WTC11 (cell line): Measurements from ENCODE around the gene RNF40. TPM values are rescaled to one million over a fixed set of nuclear protein-coding genes. Genes with fewer than 3 reads are reported as not detected.

Source experiments
- ATAC-seq: fragments of 200-7000 bp; cut with Tn5 transposase; 2 replicates; pipeline ENCODE4 v1.10.0; 2021; ENCODE audit warnings: mild to moderate bottlenecking, moderate library complexity
- CTCF ChIA-PET: fragments of 300-600 bp; sonication (Branson Sonifier 250); formaldehyde crosslinking; loops from one replicate; lab custom pipeline; 2021; ENCODE audit warnings: antibody characterized with exemption; lab: Charles Lee
- POLR2A ChIA-PET: fragments of 350-600 bp; sonication (Branson Sonifier 250); formaldehyde crosslinking; loops from one replicate; lab custom pipeline; 2021; ENCODE audit warnings: antibody characterized with exemption; lab: Charles Lee
- DNase-seq: peaks from one replicate; pipeline ENCODE4 v3.0.0; 2021; ENCODE audit warnings: low spot score
- H3K27ac Mint-ChIP-seq: 2 replicates; pipeline ENCODE4 v1.8.0; 2021; ENCODE audit warnings: mixed read lengths
- H3K27me3 Mint-ChIP-seq: 2 replicates; pipeline ENCODE4 v1.8.0; 2021; ENCODE audit warnings: low read depth, mild to moderate bottlenecking, moderate library complexity, mixed read lengths
- H3K36me3 Mint-ChIP-seq: 2 replicates; pipeline ENCODE4 v1.8.0; 2021; ENCODE audit warnings: mixed read lengths
- H3K4me1 Mint-ChIP-seq: 2 replicates; pipeline ENCODE4 v1.8.0; 2022; ENCODE audit warnings: mixed read lengths
- H3K4me3 Mint-ChIP-seq: 2 replicates; pipeline ENCODE4 v1.8.0; 2021; ENCODE audit warnings: mild to moderate bottlenecking, moderate library complexity, mixed read lengths
- H3K9me3 Mint-ChIP-seq: 2 replicates; pipeline ENCODE4 v1.8.0; 2021; ENCODE audit warnings: mixed read lengths
- ERG ChIP-seq: fragments of 250-450 bp; sonication (Bioruptor Pico); IDR thresholded peaks from 2 replicates; pipeline ENCODE4 v1.8.0; 2021; ENCODE audit warnings: mild to moderate bottlenecking
- FOXP1 ChIP-seq: sonication (generic); formaldehyde crosslinking; IDR thresholded peaks from 2 replicates; pipeline ENCODE4 v1.8.0; 2022; ENCODE audit warnings: missing genetic modification reagents, mild to moderate bottlenecking, moderate library complexity, borderline replicate concordance
- GRHL2 ChIP-seq: fragments of 250-450 bp; sonication (Bioruptor Pico); IDR thresholded peaks from 2 replicates; pipeline ENCODE4 v1.8.0; 2022; ENCODE audit warnings: mild to moderate bottlenecking, moderate library complexity; ENCODE audit not compliant: insufficient replicate concordance, severe bottlenecking
- MAX ChIP-seq: sonication (generic); formaldehyde crosslinking; IDR thresholded peaks from 2 replicates; pipeline ENCODE4 v1.8.0; 2022; ENCODE audit warnings: mild to moderate bottlenecking, missing genetic modification reagents
- MXD4 ChIP-seq: fragments of 250-450 bp; sonication (Bioruptor Pico); IDR thresholded peaks from 2 replicates; pipeline ENCODE4 v1.8.0; 2021; ENCODE audit warnings: mild to moderate bottlenecking, moderate library complexity, borderline replicate concordance
- NFYB ChIP-seq: sonication (generic); formaldehyde crosslinking; conservative IDR thresholded peaks from 2 replicates; pipeline ENCODE4 v1.8.0; 2022; ENCODE audit warnings: low read depth, missing genetic modification reagents
- PRDM15 ChIP-seq: sonication (generic); formaldehyde crosslinking; IDR thresholded peaks from 2 replicates; pipeline ENCODE4 v1.8.0; 2022; ENCODE audit warnings: missing genetic modification reagents
- TCF7 ChIP-seq: sonication (generic); formaldehyde crosslinking; IDR thresholded peaks from 2 replicates; pipeline ENCODE4 v1.8.0; 2022; ENCODE audit warnings: mild to moderate bottlenecking, low read depth, missing genetic modification reagents, moderate library complexity
- ZBTB43 ChIP-seq: sonication (generic); formaldehyde crosslinking; IDR thresholded peaks from 2 replicates; pipeline ENCODE4 v1.8.1; 2023; ENCODE audit warnings: mild to moderate bottlenecking, missing genetic modification reagents
- ZNF121 ChIP-seq: sonication (generic); formaldehyde crosslinking; IDR thresholded peaks from 2 replicates; pipeline ENCODE4 v1.8.0; 2023; ENCODE audit warnings: missing genetic modification reagents
- ZNF138 ChIP-seq: sonication (generic); formaldehyde crosslinking; conservative IDR thresholded peaks from 2 replicates; pipeline ENCODE4 v1.8.1; 2022; ENCODE audit warnings: mild to moderate bottlenecking, moderate library complexity, missing genetic modification reagents
- ZNF532 ChIP-seq: fragments of 250-450 bp; sonication (Bioruptor Pico); IDR thresholded peaks from 2 replicates; pipeline ENCODE4 v1.9.0; 2021; ENCODE audit warnings: mild to moderate bottlenecking, borderline replicate concordance
- total RNA-seq: library from RNA; stranded (reverse); gene quantifications from 3 replicates; pipeline ENCODE4 v1.2.3, GENCODE V29; 2021
- TF ChIP-seq, protein P1 (sequence below): fragments of 250-450 bp; sonication (Bioruptor Pico); IDR thresholded peaks from 2 replicates; pipeline ENCODE4 v1.9.0; 2021; ENCODE audit warnings: mild to moderate bottlenecking
- TF ChIP-seq, protein P2 (sequence below): sonication (generic); formaldehyde crosslinking; IDR thresholded peaks from 2 replicates; pipeline ENCODE4 v1.8.1; 2023; ENCODE audit warnings: mild to moderate bottlenecking, missing genetic modification reagents, borderline replicate concordance

The RNF40 gene
- total RNA-seq, 1 experiment from 2014 or later, result 77.1 TPM

DNA sequence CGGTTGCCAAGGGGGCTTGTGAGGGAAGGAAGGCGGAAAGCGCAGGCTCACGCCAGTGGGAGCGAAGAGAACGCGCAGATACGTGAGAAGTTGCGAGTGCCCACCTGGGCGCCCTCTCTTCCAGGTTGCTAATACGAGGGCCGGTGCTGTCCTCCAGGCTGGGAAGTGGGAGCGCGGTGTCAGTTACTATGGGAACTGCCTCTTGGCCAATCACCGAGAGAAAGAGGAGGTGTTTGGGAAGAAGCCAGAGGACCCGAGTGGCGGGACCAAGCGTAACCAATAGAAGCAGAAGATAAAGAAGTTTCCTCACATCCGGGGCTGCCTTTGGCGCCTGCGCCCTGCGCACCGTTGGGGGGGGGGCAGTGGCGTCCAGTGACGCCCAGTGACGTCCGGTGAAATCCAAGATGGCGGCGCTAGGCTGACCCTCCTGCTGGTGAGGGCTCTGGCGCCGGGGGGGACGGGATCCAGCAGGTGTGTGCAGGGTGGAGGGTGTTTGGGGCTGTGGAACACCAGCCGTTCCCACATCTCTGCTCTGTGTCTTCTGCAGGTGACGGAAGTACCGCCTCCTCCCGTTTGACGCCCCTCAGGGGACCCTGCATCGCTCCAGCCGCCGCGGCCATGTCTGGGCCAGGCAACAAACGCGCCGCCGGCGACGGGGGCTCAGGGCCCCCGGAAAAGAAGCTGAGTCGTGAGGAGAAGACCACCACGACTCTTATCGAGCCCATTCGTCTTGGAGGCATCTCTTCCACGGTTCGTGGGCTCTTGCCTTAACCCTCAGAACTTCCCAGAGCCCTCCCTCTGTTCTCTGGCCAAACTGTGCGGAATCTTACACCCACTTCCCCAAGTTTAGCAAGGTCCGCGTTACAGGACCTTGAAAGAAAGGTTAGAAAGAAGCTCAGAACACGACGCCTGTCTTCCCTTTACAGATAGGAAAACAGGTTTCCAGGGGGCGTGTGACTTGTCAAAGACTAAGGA lies at the start of gene RNF40, which contains the start of gene CFAP119 (continued):
- TF ChIP-seq ZBTB43 (CRISPR knock-in tag) (no peak; the same call in 1 of the 2 replicates), ZNF532 (CRISPR knock-in tag) (no peak), MAX (CRISPR knock-in tag) (peak; percentile 66; the same call in 1 of the 2 replicates)
- TF ChIP-seq, protein P1, sequence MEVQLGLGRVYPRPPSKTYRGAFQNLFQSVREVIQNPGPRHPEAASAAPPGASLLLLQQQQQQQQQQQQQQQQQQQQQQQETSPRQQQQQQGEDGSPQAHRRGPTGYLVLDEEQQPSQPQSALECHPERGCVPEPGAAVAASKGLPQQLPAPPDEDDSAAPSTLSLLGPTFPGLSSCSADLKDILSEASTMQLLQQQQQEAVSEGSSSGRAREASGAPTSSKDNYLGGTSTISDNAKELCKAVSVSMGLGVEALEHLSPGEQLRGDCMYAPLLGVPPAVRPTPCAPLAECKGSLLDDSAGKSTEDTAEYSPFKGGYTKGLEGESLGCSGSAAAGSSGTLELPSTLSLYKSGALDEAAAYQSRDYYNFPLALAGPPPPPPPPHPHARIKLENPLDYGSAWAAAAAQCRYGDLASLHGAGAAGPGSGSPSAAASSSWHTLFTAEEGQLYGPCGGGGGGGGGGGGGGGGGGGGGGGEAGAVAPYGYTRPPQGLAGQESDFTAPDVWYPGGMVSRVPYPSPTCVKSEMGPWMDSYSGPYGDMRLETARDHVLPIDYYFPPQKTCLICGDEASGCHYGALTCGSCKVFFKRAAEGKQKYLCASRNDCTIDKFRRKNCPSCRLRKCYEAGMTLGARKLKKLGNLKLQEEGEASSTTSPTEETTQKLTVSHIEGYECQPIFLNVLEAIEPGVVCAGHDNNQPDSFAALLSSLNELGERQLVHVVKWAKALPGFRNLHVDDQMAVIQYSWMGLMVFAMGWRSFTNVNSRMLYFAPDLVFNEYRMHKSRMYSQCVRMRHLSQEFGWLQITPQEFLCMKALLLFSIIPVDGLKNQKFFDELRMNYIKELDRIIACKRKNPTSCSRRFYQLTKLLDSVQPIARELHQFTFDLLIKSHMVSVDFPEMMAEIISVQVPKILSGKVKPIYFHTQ (CRISPR knock-in tag), result no peak
- TF ChIP-seq, all 79 proteins: peak for 11

- H3K27me3 Mint-ChIP-seq, result no peaks in the 10 kb centered on the region
- no peaks in the 10 kb centered on the region for H3K4me1 Mint-ChIP-seq
- POLR2A ChIA-PET, result no interaction called here
- H3K27ac Mint-ChIP-seq, result no peak overlapping the region
- DNase-seq, result no peak
- no peak overlapping the region for H3K4me3 Mint-ChIP-seq
- H3K36me3 Mint-ChIP-seq, result peaks cover 70% of the 10 kb centered on the region
- CTCF ChIA-PET, result no interaction called here
- no peaks in the 10 kb centered on the region for H3K9me3 Mint-ChIP-seq
- ATAC-seq, result no peak
- no peak for TF ChIP-seq NFYB (CRISPR knock-in tag)
- no peak for TF ChIP-seq ZNF121 (CRISPR knock-in tag)
- TF ChIP-seq ERG, result no peak
- no peak for TF ChIP-seq ZNF138 (CRISPR knock-in tag)
- no peak for TF ChIP-seq GRHL2 (CRISPR knock-in tag)
- TF ChIP-seq FOXP1, result no peak
- TF ChIP-seq TCF7 (CRISPR knock-in tag), result no peak
- TF ChIP-seq, protein P2, sequence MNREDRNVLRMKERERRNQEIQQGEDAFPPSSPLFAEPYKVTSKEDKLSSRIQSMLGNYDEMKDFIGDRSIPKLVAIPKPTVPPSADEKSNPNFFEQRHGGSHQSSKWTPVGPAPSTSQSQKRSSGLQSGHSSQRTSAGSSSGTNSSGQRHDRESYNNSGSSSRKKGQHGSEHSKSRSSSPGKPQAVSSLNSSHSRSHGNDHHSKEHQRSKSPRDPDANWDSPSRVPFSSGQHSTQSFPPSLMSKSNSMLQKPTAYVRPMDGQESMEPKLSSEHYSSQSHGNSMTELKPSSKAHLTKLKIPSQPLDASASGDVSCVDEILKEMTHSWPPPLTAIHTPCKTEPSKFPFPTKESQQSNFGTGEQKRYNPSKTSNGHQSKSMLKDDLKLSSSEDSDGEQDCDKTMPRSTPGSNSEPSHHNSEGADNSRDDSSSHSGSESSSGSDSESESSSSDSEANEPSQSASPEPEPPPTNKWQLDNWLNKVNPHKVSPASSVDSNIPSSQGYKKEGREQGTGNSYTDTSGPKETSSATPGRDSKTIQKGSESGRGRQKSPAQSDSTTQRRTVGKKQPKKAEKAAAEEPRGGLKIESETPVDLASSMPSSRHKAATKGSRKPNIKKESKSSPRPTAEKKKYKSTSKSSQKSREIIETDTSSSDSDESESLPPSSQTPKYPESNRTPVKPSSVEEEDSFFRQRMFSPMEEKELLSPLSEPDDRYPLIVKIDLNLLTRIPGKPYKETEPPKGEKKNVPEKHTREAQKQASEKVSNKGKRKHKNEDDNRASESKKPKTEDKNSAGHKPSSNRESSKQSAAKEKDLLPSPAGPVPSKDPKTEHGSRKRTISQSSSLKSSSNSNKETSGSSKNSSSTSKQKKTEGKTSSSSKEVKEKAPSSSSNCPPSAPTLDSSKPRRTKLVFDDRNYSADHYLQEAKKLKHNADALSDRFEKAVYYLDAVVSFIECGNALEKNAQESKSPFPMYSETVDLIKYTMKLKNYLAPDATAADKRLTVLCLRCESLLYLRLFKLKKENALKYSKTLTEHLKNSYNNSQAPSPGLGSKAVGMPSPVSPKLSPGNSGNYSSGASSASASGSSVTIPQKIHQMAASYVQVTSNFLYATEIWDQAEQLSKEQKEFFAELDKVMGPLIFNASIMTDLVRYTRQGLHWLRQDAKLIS (CRISPR knock-in tag), result no peak
- TF ChIP-seq PRDM15 (CRISPR knock-in tag), result no peak
- TF ChIP-seq MXD4, result no peak
Measured at GRCh38 chr16:30715750-30716445, 46.2 kb upstream of the RNF40 start.
